AG09319 (cell line): ENCODE measurements around the gene INTS14.
A peak's percentile ranks its signal among the peaks of the same experiment; 100 is the strongest.

Experiments used
- DNase-seq: peaks from one replicate; pipeline ENCODE4 v3.0.0-alpha.2; 2010; ENCODE audit warnings: low read depth; ENCODE audit errors: extremely low read depth
- CTCF ChIP-seq: IDR thresholded peaks from 2 replicates; pipeline ENCODE4 v1.5.1; 2011; ENCODE audit warnings: low read depth, mild to moderate bottlenecking, inconsistent platforms, low read length, moderate library complexity

The INTS14 gene

DNA sequence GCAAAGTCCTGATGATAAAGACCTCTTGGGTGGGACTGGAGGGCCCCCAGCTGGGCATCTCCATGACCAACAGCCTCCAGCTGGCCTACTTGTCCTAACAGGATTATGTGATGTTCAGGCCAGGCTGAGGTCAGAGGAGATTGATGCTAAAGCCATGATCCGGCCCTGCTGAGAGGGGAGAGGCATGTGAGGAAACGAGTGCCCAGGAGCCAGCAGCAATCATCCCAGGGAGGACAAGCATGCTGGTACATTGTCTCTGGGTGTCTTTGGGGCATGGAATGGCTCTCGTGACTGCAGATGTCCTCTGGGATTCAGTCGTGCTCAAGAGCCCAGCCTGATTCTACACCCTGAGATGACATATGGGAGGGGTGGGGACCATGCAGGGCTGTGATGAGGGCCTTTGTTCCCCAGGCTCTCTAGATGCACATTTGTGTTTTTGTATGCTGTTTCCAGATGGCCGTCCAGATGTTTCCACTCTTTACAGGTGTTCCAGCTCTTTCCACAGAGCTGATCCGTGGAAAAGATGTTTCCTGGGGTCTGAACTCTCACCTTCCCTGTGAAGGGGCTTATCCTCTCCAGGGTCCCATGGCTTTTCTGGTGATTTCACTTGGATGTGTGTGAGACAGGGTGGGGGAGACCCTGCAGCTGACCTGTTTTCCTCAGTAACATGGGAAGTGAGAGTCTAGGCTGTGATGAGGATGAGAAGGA is 31.0 kb upstream of the INTS14 start:
- no peak for TF ChIP-seq CTCF
- no peak for DNase-seq

DNA sequence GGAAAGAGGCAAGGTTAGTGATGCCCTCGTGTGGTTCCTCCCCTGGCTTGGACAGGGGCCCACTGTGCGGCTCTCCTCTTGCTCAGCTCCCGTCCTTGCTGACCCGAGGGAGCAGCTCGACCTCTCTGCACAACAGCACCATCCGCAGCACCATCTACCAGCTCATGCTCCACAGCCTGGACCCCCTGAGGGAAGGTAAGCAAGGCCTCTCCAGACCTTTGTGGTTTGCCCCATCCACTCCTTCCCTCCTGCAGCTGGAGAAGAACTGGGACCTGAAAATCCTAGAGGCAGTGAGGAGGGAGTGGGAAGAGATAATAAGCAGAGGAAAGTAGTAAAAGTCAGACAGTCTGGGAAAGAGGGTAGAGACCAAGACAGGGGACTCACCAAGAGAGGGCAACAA is 28.6 kb upstream of the INTS14 start:
- DNase-seq, result no peak

DNA sequence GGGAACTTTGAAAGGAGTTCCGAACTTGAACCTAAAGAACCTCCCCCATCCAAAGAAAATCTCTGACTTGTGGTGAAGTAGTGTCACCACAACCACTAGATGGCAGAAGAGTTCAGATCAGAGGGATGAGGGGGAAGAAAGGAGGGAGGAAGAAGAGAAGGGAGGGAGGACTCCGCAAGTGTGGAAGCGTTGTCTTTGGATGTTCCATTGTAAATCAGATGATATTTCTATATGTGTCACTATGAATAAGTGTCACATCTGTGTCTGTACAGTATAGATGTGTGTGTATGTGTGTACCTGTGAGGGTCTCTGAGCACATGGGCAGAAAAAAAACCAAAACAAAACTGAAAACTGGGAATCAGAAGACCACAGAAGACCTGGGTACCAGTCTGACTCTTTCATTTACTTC is 27.8 kb upstream of the INTS14 start:
- peak; percentile 86 for TF ChIP-seq CTCF
- DNase-seq, result peak; percentile 67

More for the DNA sequence above, 28.6 kb upstream of the INTS14 start:
- no peak for TF ChIP-seq CTCF

DNA sequence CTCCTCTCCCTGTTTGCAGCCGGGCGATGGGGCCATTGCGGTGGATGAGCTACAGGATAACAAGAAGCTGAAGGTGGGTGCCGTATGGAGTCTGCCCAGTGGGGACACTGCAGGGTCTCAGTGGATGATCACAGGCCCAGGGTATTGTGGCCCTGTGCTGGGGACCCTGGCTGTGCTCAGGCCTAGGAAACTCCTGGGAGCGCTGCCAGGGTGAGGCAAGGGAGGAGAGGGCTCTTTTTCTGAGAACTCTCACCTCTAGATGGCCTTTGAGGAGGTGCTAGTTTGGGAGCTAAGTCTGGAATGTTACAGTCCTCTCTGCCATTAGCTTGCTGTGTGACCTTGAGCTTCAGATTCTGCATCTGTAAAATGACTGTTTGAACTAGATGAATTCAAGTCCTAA is 27.2 kb upstream of the INTS14 start:
- no peak for TF ChIP-seq CTCF
- DNase-seq, result no peak

DNA sequence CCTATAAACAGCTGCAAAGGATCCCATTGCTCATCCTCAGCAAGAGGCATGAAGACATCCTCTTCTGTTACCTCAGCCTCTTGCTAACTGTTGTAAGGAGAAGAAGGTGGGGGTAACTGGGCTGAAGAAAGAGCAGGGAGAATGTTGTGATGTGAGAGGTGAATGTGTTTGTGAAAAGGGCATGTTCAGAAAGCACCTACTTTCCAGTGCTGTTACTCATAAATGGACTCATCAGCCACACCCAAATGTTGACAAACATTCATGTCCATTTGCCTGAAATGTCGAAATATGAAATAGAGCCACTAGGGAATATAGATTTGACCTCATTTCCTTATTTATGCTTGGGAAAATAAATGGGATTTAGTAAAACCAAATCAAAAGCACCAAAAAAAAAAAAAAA is 23.4 kb upstream of the INTS14 start:
- no peak for TF ChIP-seq CTCF
- no peak for DNase-seq

DNA sequence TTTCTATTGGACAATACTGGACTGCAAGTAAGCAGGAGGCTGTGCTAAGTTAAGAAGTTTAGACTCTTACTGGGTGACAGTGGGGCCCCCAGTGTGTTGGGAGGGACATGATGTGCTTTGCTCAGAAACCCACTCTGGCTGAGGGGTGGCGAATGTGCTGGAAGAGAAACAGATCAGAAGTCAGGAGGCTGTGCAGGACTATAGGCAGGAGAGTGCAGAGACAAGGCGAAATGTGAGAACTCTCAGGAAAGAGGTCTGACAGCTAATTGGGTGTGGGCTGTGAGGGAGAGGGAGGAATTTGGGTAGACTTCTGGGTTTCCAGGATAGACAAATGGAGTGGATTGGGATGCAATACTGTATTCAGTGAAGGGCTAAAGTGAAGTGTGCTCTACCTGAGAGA is 22.8 kb upstream of the INTS14 start:
- TF ChIP-seq CTCF, result no peak
- no peak for DNase-seq

GRCh38 chr15:65632780-65633375 is 21.9 kb upstream of the INTS14 start:
- no peak for TF ChIP-seq CTCF
- DNase-seq, result no peak
